ENCODE measurements around the gene FAM169A.
"Not testable (repeated sequence)": the region's sequence is repeated elsewhere in the genome, so short reads cannot be mapped to it uniquely, and the experiment has no call there.

The FAM169A gene

DNA sequence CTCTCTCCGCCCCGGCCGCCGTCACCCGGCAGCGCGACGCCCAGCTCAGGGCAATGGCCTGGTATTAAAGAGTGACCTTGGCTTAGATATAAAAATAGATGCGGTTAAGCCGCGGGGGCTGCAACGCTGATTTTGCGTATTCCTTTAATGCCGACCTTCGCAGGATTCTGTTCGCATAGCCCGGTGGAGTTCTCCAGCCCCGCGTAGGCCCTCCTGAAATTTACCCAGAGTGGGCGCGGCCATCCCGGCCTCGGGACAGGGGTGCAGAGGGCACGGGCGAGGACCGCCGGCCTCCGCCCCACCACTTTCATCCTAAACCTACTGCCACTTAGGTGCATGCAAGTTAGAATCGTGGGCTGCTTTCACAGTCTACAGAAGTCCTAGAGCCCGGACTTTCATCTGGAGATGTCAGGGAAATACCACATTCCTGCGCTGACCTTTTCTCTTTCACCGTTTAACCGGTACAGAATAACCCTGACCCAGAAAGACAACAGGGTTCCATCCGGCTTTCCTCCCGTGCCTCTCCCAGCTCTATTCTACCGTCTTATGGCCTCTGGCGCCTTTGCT, 492 bp upstream of the FAM169A start:
- DNase-seq, result no peak

DNA sequence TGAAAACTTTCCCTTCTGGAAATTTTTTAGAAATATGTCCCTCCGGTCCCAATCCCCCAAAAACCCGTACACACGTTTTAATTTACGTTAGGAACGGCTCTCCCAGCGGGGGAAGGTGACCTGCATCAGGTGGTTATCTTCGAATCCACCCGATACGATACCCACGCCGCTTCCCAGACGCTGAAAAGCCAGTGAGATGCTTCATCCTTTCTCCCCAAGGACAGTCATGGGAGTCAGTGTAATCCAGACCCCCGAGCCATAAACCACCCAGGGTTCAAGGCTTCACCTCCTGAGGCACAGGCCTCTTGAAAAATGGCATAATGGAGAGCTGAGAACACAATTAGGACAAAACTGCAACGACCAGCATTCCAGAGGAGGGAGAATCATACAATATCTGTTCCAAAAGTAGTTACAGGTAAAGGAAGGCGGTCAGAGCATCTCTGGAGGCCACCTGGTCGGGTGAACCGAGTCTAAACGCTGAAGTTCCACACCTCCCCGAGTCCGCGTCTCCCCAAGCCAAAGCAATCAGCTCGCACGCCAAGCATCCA, 857 bp downstream of the FAM169A start:
- no peak for DNase-seq

DNA sequence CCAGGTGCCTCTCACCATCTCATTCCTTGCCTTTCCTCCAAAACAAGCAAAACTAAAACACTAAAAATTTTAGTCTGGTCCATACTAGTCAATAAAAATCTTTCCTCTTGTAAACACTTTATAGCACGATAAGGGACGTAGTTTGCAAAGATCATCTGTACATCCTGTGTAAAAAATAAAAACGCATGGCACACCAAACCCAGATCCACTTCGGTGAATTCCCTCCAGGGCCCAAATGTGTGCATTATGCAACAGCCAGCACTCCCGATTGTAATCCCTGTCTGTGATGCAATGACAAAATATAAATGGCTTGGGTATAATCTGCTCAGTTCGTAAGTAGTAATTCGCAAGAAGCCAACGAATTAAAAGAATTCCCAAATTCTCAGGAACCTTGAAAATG, 1.4 kb downstream of the FAM169A start:
- DNase-seq, result no peak

DNA sequence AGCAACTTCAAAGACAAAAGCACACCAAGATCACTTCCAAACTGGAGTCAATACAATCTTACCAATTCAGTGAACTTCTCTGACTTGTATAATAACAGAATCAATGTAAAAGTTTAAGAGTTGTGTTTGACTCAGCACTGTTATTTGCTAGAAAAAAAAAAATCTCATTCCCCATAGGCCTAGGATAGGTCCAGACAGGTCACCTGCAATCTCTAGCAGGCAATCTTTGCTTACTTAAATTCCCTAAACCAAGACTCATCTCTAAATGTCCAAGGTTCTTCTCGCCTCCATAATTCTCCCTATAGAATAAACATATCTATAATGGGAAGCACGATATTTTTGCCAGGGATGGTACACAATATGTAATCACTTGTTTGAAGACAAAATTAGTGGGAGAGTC, 2.5 kb downstream of the FAM169A start:
- no peak for DNase-seq

DNA sequence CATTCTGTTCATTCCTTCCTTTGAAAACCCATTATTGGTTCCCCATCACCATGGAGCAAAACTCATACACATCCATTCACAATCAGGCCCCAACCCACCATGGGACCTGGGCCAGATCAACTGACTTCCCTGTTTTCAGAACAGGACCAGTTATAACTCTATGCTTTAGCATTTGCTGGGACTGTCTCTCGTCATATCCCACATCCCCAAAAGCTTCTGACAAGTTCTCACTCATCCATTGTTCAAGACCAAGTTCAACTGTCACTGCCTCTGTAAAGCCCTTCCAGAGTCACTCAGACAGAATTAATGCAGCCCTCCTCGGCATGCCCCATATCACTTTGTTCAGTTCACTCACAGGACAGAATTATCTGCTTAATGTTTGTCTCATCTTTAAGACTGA, 4.0 kb downstream of the FAM169A start:
- no peak for DNase-seq

DNA sequence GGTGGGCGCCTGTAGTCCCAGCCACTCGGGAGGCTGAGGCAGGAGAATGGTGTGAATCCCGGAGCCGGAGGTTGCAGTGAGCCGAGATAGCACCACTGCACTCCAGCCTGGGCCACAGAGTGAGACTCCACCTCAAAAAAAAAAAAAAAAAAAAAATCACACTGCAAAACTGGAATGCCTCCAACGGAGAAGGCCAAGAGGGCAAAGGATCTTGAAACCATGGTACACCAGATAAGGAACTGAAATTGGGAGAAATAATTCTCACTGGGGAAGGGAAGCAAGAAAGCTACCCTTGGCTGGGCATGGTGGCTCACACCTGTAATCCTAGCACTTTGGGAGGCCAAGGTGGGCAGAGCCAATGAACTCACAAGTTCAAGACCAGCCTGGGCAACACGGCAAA, 9.2 kb downstream of the FAM169A start:
- DNase-seq, result not testable (repeated sequence)

DNA sequence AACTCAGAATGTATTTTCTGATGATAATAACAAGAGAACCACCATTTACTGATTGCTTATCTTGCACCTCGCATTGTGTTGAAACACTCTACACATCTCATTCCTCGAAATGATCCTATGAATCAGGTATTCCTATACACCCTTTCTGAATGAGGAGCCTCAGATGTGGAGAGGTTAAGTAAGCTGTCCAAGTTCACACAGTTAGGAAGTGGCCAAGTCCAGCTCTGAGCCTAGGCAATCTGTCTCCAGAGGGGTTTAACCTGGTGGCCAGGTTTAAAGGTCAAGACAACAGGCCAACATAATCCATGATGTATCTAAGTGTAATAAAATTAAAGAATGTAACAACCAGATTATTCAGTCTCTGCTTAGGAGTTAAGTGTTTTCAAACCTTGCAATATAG, 12.9 kb downstream of the FAM169A start:
- DNase-seq, result no peak

DNA sequence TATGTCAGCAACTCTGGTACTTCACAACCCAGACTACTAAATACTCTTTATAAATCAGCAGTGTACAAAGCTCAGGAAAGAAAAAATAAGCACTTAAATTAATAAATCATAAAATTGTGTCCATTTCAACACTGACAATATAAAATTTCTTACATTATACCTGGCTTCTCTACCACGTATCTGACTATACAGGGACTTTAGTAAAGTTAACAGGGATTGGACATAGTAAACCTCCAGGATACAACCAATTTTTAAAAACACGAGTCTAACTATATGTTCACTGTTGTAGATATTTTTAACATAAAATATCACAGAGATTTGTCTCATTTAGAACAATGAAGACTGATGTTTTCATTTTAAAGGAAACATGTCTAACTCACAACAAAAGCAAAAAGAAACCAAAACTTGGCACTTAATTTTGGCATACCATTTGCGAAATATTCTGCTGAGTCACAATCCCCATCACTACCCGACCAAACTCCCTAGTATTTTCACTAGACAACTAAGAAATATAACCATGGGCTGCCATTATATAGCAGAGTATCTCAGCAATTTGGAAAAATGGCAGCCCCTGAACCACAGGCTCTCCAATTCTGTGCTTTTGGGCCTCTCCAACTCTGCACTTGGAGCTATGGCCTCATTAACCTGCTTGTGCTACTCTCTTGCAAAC, 14.4 kb downstream of the FAM169A start:
- DNase-seq, result no peak

DNA sequence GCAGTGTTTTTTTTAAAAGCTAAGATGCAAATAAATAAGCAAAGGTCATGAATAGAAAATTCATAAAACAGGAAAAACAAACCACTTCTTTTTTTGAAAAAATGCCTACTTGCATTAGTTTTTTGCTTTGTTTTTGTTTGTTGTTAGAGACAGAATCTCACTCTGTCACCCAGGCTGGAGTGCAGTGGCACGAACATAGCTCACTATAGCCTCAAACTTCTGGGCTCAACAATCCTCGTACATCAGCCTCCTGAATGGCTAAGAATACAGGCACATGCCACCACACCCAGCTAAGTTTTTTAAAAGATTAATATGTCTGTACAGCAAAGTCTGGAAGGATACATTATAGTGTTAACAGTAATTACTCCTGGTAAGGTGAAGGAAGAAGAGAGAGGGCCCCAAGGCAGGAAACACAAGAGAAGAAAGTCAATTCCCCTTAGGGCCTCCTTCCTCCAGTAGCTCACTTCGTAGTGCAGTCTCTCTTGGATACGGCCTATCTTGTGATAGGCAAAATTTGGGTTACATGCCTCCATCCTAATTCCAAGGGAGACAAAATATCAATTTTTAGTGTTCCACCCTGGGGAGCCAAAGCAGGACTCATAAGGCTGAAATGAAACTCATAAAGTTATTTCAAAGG, 15.3 kb downstream of the FAM169A start:
- no peak for DNase-seq

DNA sequence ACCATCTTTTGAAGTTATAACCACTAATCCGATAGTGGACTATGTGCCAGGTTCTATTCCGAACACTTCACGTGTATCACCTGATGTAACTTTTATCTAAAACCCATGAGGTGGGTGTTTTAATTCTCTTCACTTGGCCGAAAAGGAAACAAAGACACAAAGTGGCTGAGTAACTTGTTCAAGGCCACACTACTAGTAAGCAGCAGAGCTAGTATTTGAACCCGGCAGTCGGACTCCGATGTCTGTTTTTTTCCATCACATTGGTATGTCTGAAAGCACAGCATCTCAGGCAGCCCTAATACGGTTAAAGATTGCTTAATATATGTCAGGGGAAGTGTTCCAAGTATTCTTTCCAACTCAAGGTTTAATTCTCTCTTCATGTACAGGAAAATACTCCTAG, 16.2 kb downstream of the FAM169A start:
- DNase-seq, result no peak

DNA sequence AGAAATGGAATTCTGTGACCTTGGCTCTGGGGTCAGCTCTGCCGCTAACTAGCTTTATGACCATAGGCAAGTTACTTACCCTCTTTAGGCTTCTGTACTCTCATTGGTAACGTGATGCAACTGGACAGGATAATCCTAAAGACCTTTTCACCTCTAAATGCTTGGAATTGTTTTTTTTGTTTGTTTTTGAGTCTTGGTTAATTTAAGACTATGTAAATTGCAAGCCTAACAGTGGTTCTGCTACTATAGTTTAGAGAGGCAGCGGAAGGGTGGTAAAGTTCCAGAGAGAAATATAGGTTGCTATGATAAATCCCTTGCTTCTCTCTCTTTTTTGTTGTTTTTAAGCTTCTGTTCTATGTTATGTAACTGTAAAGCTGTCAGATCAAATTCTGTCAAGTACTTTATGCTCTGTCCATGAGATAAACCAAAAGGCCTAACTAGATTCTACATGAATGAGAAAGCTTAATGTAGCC, 17.6 kb downstream of the FAM169A start:
- no peak for DNase-seq

DNA sequence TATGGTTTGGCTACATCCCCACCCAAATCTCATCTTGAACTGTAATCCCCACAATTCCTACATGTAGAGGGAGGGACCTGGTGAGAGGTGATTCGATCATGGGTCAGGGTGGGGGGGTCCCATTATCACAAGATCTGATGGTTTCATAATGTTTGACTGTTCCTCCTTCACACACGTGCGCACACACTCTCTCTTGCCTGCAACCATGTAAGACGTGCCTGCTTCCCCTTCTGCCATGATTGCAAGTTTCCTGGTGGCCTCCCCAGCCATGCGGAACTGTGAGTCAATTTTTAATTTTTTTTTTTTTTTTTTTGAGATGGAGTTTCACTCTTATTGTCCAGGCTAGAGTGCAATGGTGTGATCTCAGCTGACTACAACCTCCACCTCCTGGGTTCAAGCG, 27.0 kb downstream of the FAM169A start:
- DNase-seq, result no peak

DNA sequence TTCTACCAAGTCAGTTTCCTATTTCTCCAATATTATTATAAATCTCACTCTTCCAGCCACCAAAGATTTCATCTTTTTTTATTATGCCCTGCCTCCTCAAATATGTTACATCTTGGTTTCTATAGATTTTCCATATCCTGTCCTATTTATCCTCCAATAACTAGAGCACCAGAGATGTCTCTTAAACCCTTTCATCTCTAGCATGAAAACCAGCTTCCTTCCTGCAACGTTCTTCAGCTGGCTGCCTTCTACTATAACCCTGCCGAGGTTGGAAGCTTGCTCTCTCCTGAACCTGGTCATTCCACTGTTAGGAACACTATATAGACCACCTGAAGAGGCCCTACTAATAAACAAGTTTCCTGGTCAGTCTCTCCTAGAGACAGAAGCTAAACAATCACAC, 27.9 kb downstream of the FAM169A start:
- DNase-seq, result no peak

DNA sequence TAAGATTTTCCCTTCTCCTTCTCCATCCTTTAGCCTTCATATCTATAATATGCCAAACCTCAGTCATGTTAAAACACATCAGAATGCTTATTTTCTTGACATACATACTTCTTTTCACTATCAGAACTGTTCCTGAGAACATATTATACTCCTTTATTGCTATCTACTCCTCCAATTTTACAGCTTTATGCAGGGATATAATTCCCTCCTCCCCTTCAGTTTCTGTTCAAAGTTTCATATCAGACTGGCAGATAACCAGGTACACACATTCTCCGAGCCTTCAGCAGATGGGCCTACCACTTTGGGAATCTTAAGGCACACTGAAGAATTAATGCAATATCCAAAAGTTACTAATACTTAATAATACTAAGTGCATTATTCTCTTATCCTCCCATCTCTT, 29.1 kb downstream of the FAM169A start:
- no peak for DNase-seq

DNA sequence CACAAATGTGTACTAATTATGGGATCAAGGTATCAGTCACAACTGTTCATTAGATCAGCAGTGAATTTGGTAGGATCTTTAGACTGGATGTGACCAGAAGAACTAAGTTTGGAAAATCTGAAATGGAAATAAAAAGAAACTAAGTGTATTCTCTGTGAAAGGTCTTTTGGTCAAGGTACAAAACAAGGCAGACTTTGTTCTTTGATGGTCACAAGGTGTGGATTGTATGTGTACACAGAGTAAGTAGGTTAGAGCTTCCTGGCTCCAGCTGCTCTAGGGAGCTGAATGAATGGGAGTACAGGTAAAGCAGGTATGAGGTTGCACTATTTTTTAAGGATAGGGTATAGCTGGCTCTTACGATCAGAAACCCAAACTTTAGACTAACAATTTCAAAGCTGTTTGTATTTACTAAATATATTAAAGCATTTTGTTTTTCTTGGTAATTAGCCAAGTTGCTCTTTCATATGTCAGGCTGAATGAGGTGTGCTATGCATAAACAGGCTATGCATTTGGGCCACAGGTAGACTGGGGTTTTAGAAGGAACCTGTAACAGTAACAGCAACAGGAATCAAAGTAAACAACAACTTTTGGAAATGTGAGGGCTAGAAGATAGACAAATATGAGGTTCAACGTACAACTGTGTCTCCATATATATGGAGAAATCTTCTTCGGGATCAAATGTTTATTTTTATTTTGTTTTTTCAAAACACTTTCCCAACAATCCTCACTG, 32.5 kb downstream of the FAM169A start:
- DNase-seq, result no peak

DNA sequence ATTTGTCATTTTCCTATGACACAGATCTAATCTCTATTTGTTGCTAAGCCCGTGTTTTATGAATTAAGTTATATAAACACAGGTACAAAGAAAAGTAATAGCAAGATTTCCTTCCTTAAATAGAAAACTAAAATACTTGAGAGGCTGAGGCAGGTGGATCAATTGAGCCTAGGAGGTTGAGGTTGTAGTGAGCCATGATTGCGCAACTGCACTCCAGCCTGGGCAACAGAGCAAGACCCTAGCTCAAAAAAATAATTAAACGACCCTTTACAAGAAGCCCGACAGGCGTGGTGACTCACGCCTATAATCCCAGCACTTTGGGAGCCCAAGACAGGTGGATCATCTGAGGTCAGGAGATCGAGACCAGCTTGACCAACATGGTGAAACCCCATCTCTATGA, 36.8 kb downstream of the FAM169A start:
- DNase-seq, result no peak

DNA sequence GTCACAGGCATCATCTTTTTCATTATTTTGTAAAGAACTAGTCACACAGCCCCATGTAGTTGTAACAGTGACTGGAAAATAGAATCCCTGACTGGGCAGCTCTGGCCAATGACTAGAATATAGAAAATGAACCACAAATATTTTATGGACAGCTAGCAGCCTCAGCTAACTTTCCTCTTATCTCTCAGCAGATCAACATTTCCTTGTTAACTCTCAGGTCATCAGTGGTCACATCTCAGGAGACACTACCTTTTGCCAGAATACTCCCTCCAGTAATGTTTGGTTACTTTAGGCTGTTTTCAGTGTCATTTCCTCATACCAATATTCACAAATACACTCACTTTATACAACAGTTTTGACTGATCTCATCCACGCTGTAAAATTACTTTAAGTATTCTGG, 43.9 kb downstream of the FAM169A start:
- no peak for DNase-seq

DNA sequence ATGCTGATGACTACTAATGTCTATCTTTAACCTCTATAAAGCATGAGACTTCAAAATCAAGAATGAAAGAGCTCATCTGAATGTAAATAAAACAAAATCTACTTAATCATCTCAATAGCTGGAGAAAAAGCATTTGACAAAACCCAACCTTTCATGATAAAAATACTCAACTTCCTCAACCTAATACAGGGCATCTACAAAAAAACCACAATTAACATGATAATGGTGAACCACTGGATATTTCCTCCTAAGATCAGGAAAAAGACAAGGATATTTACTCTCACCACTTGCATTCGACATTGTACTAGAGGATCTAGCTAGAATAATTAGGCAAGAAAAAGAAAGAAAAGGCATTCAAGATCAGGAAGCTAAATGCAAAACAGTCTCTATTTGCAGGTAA, 49.3 kb downstream of the FAM169A start:
- DNase-seq, result no peak

DNA sequence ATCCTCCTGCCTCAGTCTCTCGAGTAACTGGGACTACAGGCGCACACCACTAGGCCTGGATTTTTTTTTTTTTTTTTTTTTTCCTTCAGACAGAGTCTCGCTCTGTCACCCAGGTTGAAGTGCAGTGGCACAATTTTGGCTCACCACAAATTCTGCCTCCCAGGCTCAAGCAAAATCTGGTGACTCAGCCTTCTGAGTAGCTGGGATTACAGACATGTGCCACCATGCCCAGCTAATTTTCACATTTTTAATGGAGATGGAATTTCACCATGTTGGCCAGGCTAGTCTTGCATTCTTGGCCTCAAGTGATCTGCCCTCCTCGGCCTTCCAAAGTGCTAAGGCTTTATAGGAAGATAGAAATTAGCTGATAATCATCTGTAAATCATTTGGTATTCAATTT, 55.3 kb downstream of the FAM169A start:
- no peak for DNase-seq

DNA sequence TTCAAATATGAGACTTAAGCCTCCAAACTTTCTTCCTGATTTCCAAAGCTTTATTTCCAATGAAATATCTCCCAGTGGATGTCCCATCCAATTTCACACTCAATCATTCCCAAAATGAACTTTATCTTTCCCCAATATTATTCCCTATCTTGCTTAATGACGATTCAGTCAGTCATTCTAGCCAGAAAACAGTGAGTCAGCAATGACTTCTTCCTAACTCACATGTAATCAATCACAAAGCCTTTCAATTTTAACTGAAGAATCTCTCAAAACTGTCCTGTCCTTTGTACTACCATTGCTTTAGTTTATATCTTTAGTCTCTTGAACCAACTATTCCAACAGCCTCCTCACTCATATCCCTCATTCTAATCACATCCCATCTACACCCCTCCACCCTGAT, 64.2 kb downstream of the FAM169A start:
- DNase-seq, result no peak

DNA sequence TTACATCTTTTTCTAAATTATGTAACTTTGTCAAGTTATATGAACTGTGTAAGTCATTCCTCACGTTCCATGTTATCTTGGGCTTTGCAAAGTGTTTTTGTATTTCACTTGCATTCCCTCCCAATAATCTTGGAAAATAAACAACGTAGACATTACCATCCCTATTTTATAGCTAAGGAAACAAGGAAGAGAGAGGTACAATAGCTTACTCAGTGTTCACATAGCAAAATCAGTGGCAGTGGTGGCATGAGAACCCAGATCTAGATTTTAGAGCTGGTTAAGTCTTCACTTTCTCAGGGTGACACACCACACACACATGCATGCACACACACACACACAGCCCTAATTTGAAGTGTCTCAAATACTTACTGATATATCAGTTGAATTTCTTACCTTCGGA, 65.0 kb downstream of the FAM169A start:
- no peak for DNase-seq

DNA sequence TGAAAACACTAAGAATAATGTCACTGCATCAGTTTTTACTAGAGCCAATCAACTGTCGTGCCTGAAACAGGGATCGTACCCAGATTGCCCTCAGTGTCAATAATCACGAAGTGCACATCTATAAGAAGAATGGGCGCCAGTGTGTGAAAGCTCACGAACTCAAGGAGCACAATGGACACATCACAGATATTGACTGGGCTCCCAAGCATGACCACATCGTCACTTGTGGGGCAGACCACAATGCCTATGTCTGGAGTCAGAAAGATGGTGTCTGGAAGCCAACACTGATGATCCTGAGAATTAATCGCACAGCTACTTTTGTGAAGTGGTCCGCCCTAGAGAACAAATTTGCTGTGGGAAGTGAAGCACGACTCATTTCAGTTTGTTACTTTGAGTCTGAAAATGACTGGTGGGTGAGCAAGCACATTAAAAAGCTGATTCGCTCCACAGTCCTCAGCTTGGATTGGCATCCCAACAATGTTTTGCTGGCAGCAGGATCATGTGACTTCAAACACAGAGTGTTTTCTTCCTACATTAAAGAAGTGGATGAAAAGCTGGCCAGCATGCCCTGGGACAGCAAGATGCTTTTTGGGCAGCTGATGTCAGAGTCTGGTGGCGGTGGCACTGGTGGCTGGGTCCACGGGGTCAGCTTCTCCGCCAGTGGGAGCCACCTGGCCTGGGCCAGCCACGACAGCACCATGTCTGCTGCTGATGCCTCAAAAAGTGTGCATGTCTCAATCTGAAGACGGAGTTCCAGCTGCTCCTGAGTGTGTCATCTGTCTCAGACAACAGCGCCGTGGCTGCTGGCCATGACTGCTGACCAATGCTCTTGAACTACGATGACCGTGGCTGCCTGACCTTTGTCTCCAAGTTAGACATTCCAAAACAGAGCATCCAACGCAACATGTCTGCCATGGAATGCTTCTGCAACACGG, 66.9 kb downstream of the FAM169A start:
- DNase-seq, result no peak

DNA sequence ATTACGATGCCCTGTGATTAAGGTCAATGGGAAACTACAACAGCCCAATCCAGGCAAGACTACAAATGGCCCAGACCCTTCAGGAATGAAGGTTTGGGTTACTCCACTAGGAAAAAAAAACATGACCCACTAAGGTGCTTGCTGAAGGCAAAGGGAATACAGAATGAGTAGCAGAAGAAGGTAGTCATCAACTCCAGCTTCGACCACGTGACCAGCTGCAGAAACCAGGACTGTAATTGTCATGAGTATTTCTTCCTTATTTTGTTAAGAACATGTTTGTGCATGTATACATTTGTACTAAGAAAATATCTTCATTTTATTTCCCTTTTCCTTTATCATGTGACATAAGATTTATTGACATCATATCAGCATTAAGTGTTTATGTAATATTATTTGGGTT, 74.5 kb downstream of the FAM169A start:
- DNase-seq, result not testable (repeated sequence)
